Liver (tissue), 9 donors: ENCODE measurements around the gene LDLR. TPM values are rescaled to one million over a fixed set of nuclear protein-coding genes. Genes with fewer than 3 reads are reported as not detected.

ENCODE experiments used
- DNase-seq: peaks from one replicate; pipeline ENCODE4 v3.0.0-alpha.2; 2017; ENCODE audit warnings: low spot score
- H3K27ac ChIP-seq, 2 donors: one replicate each; pipeline ENCODE4 v1.7.0; 2013; ENCODE audit warnings: inconsistent platforms in 2 of 2, low read length in 2 of 2, control low read depth in 1 of 2, low read depth in 1 of 2, mild to moderate bottlenecking in 1 of 2
- H3K27me3 ChIP-seq, 4 donors: one replicate each; pipeline versions ENCODE4 v1.6.1 to v1.7.0; 2013; ENCODE audit warnings: low read length in 3 of 4, inconsistent platforms in 1 of 4, mild to moderate bottlenecking in 1 of 4, moderate library complexity in 1 of 4; ENCODE audit not compliant: control insufficient read depth in 4 of 4, insufficient read depth in 4 of 4
- H3K36me3 ChIP-seq, 4 donors: one replicate each; pipeline versions ENCODE4 v1.6.1 to v1.7.0; 2013; ENCODE audit warnings: low read length in 3 of 4, mild to moderate bottlenecking in 3 of 4, low read depth in 1 of 4, moderate library complexity in 1 of 4; ENCODE audit not compliant: control insufficient read depth in 4 of 4, insufficient read depth in 3 of 4
- H3K4me1 ChIP-seq, 4 donors: one replicate each; pipeline versions ENCODE4 v1.6.1 to v1.7.0; 2013; ENCODE audit warnings: low read length in 3 of 4, mild to moderate bottlenecking in 3 of 4, moderate library complexity in 1 of 4; ENCODE audit not compliant: control insufficient read depth in 4 of 4, insufficient read depth in 4 of 4
- H3K4me3 ChIP-seq, 3 donors: one replicate each; pipeline versions ENCODE4 v1.6.1 to v1.7.0; 2013; ENCODE audit warnings: low read length in 3 of 3, control low read depth in 1 of 3, low read depth in 1 of 3, mild to moderate bottlenecking in 1 of 3
- H3K9ac ChIP-seq, 2 donors: one replicate each; pipeline ENCODE4 v1.7.0; 2013; ENCODE audit warnings: low read length in 2 of 2, mild to moderate bottlenecking in 2 of 2, moderate library complexity in 2 of 2, control low read depth in 1 of 2, low read depth in 1 of 2
- H3K9me3 ChIP-seq, 4 donors: one replicate each; pipeline versions ENCODE4 v1.6.1 to v1.7.0; 2013; ENCODE audit warnings: low read length in 3 of 4; ENCODE audit not compliant: control insufficient read depth in 4 of 4
- CTCF ChIP-seq: fragments of 150-350 bp; IDR thresholded peaks from 2 replicates; pipeline ENCODE4 v1.5.1; 2017; ENCODE audit warnings: improper control_type of control experiment, low read depth, low read length; ENCODE audit not compliant: missing input control
- EGR1 ChIP-seq, 2 donors: IDR thresholded peaks; 2 replicates each; pipeline ENCODE4 v1.6.1; 2016 to 2018; ENCODE audit warnings: antibody characterized with exemption in 2 of 2, low read depth in 2 of 2
- FOXA1 ChIP-seq: IDR thresholded peaks from 2 replicates; pipeline ENCODE4 v1.6.1; 2016; ENCODE audit warnings: antibody characterized with exemption
- FOXA2 ChIP-seq: IDR thresholded peaks from 2 replicates; pipeline ENCODE4 v1.6.1; 2016; ENCODE audit warnings: antibody characterized with exemption
- GABPA ChIP-seq, 2 donors: IDR thresholded peaks in 1 of 2; conservative IDR thresholded peaks in 1 of 2; 2 replicates each; pipeline ENCODE4 v1.6.1; 2016; ENCODE audit warnings: antibody characterized with exemption in 2 of 2, mild to moderate bottlenecking in 1 of 2, moderate library complexity in 1 of 2
- HNF4A ChIP-seq, 2 donors: conservative IDR thresholded peaks; 2 replicates each; pipeline ENCODE4 v1.6.1; 2016; ENCODE audit warnings: antibody characterized with exemption in 2 of 2, mild to moderate bottlenecking in 2 of 2
- HNF4G ChIP-seq: IDR thresholded peaks from 2 replicates; pipeline ENCODE4 v1.6.1; 2016; ENCODE audit warnings: antibody characterized with exemption
- JUND ChIP-seq, 2 donors: IDR thresholded peaks; 2 replicates each; pipeline ENCODE4 v1.6.1; 2016; ENCODE audit warnings: antibody characterized with exemption in 2 of 2
- MAX ChIP-seq: IDR thresholded peaks from 2 replicates; pipeline ENCODE4 v1.6.1; 2016; ENCODE audit warnings: antibody characterized with exemption
- NR2F2 ChIP-seq: IDR thresholded peaks from 2 replicates; pipeline ENCODE4 v1.6.1; 2016; ENCODE audit warnings: antibody characterized with exemption
- RAD21 ChIP-seq, 2 donors: IDR thresholded peaks; 2 replicates each; pipeline ENCODE4 v1.6.1; 2016; ENCODE audit warnings: antibody characterized with exemption in 2 of 2, mild to moderate bottlenecking in 2 of 2
- REST ChIP-seq: IDR thresholded peaks from 2 replicates; pipeline ENCODE4 v1.6.1; 2016; ENCODE audit warnings: antibody characterized with exemption, mild to moderate bottlenecking
- RXRA ChIP-seq, 2 donors: IDR thresholded peaks; 2 replicates each; pipeline ENCODE4 v1.6.1; 2017 to 2018; ENCODE audit warnings: antibody characterized with exemption in 2 of 2, mild to moderate bottlenecking in 1 of 2
- SP1 ChIP-seq: IDR thresholded peaks from 2 replicates; pipeline ENCODE4 v1.6.1; 2018; ENCODE audit warnings: antibody characterized with exemption, mild to moderate bottlenecking
- TAF1 ChIP-seq: conservative IDR thresholded peaks from 2 replicates; pipeline ENCODE4 v1.6.1; 2016; ENCODE audit warnings: antibody characterized with exemption, mild to moderate bottlenecking
- YY1 ChIP-seq: IDR thresholded peaks from 2 replicates; pipeline ENCODE4 v1.6.1; 2016; ENCODE audit warnings: antibody characterized with exemption, mild to moderate bottlenecking
- ZBTB33 ChIP-seq: IDR thresholded peaks from 2 replicates; pipeline ENCODE4 v1.6.1; 2016; ENCODE audit warnings: antibody characterized with exemption
- WGBS: extraction: QIAGEN DNeasy Blood & Tissue Kit; methylation state at CpG from one replicate; pipeline ENCODE4 v1.1.7; 2013; 5-methylcytosine and 5-hydroxymethylcytosine counted together
- polyA plus RNA-seq, 2 donors: library from polyadenylated mRNA; stranded (reverse) in 1 of 2; unstranded in 1 of 2; fragments of 200-250 nt in 1 of 2; fragments of >200 nt in 1 of 2; fragmentation: Nextera tagmentation in 1 of 2; extraction: Ambion mirVana in 1 of 2; gene quantifications; one replicate each; pipeline versions ENCODE4 v1.2.1 to v1.2.3, GENCODE V29; 2013 to 2015
- total RNA-seq, 2 donors: library from RNA; depleted of rRNA; stranded (reverse); fragments of >200 nt; gene quantifications; one replicate each; pipeline ENCODE4 v1.2.3, GENCODE V29; 2014
- TF ChIP-seq, protein P1 (sequence below): IDR thresholded peaks from 2 replicates; pipeline ENCODE4 v1.6.1; 2016; ENCODE audit warnings: antibody characterized with exemption
- donor health status: healthy.
- donor health status: healthy.
- donor health status: healthy.
- donor health status: healthy.
- donor health status: healthy.

Gene LDLR
- total and polyA plus RNA-seq, 4 donors: 17.3 to 141 (median 63.9) TPM

DNA sequence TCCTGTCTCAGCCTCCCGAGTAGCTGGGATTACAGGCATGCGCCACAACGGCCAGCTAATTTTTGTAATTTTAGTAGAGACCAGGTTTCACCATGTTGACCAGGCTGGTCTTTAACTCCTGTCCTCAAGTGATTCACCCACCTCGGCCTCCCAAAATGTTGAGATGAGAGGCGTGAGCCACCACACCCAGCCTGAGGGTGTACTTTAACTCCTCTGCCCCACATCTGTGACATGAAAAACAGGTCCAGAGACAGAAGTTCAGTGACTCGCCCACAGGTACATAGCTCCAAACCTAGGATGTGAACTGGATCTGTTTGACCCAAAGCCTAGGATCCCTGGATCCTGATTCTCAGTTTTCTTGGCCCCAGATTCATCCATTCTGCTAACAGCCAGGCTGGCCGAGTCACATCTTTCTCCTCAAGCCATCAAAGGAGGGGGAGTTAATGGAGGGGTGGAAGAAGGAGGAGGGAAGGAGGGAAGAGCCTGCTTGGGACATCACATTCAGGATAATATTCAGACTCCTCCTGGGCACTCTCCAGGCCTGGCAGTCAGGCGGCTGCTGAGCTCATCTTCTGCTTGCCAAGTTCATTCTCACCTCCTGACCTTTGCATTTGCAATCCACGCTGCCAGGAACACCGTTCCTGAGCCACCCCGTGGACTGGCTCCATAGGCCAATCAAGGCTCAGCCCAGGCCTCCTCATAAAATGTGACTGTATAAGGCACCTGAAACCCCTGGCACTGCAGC, 63.2 kb downstream of the LDLR start:
- TF ChIP-seq REST (peak; percentile 81), RAD21 (IDR thresholded peaks at IDR 0.05) (peak; percentile 38 to 44), GABPA (IDR thresholded peaks at IDR 0.05 in 1 of 2, conservative IDR thresholded peaks at IDR 0.05 in 1 of 2) (no peak), FOXA2 (no peak), EGR1 (IDR thresholded peaks at IDR 0.05; ENCODE audit: low read depth in 2 of 2) (no peak), ZBTB33 (peak; percentile 84), HNF4A (conservative IDR thresholded peaks at IDR 0.05) (peak; percentile 89 to 95), NR2F2 (peak; percentile 97), MAX (peak; percentile 72), SP1 (peak; percentile 95), CTCF (no peak), YY1 (peak; percentile 85), JUND (IDR thresholded peaks at IDR 0.05) (peak; percentile 77 to 88), HNF4G (peak; percentile 66), RXRA (IDR thresholded peaks at IDR 0.05) (peak; percentile 90 to 95), TAF1 (no peak), FOXA1 (no peak)
- TF ChIP-seq, protein P1, sequence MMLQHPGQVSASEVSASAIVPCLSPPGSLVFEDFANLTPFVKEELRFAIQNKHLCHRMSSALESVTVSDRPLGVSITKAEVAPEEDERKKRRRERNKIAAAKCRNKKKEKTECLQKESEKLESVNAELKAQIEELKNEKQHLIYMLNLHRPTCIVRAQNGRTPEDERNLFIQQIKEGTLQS: peak; percentile 74
- H3K36me3 ChIP-seq: no peaks in the 10 kb centered on the region
- 51% methylated on average over 11 of the region's 11 CpGs for WGBS
- H3K27me3 ChIP-seq: no peaks in the 10 kb centered on the region
- no peak for DNase-seq
- no peaks in the 10 kb centered on the region for H3K9me3 ChIP-seq
- no peak overlapping the region for H3K4me3 ChIP-seq
- H3K9ac ChIP-seq: peak overlapping the region; percentile 3 to 10
- H3K4me1 ChIP-seq: peaks cover 8 to 30% (median 18%) of the 10 kb centered on the region in 4 donors
- peak overlapping the region; percentile 80 to 88 for H3K27ac ChIP-seq
